Suprapubic skin (tissue), 4 donors: ENCODE data around the gene DRC7.

Experiments used
- CTCF ChIP-seq, 2 donors: fragments of 200-600 bp in 1 of 2; fragments of 450-650 bp in 1 of 2; sonication (generic) in 1 of 2; IDR thresholded peaks; one replicate each; pipeline ENCODE4 v1.5.1; 2016 to 2019; ENCODE audit warnings: antibody characterized with exemption in 2 of 2, mild to moderate bottlenecking in 1 of 2, moderate library complexity in 1 of 2
- EP300 ChIP-seq: sonication (generic); formaldehyde crosslinking; IDR thresholded peaks from one replicate; pipeline ENCODE4 v1.6.1; 2017; ENCODE audit warnings: antibody characterized with exemption
- POLR2A ChIP-seq, 2 donors: fragments of 450-650 bp; IDR thresholded peaks; one replicate each; pipeline ENCODE4 v1.6.1; 2017; ENCODE audit warnings: antibody characterized with exemption in 2 of 2, mild to moderate bottlenecking in 2 of 2, moderate library complexity in 2 of 2
- POLR2AphosphoS5 ChIP-seq, 3 donors: sonication (generic); formaldehyde crosslinking; IDR thresholded peaks; one replicate each; pipeline ENCODE4 v1.6.1; 2017; ENCODE audit warnings: antibody characterized with exemption in 3 of 3

GRCh38 chr16:57688987-57689761 is 5.4 kb upstream of the DRC7 start:
- TF ChIP-seq CTCF (IDR thresholded peaks at IDR 0.05) (no peak), POLR2AphosphoS5 (IDR thresholded peaks at IDR 0.05) (no peak), POLR2A (IDR thresholded peaks at IDR 0.05) (no peak), EP300 (no peak)
